ENCODE data around the gene GIMAP5. TPM values are rescaled to one million over a fixed set of nuclear protein-coding genes. Genes with fewer than 3 reads are reported as not detected.
A peak's percentile ranks its signal among the peaks of the same experiment; 100 is the strongest.

The GIMAP5 gene
- total RNA-seq, result 31.9 TPM
- long read RNA-seq, full-length matches to known transcripts, result 75 of 112 reads
- long read RNA-seq, partial matches to known transcripts, result 0 of 112 reads
- long read RNA-seq, other reads (novel, unspliced or antisense), result 37 of 112 reads

- intact Hi-C loops (cut with DNase I), result no loop called here
- H3K27ac ChIP-seq, result peak within 1 kb of the TSS; percentile 86
- DNase-seq (no peak), ATAC-seq (peak; percentile 61 to 75)
- H3K9me3 ChIP-seq, result no peaks in the 10 kb centered on the region
- H3K36me3 ChIP-seq, result peaks cover 20% of the 10 kb centered on the region
- TF ChIP-seq CTCF (IDR thresholded peaks at IDR 0.05), result no peak
- no peaks in the 10 kb centered on the region for H3K27me3 ChIP-seq (ENCODE audit: low read depth)
- H3K4me3 ChIP-seq, result peak within 1 kb of the TSS; percentile 68
- H3K4me1 ChIP-seq, result peaks cover 24% of the 10 kb centered on the region
Measured at GRCh38 chr7:150737265-150738055, at the start of gene GIMAP5. Gene GIMAP5, plus strand, starts transcription at chr7:150737418. Its CDS starts 3,467 bp downstream, at chr7:150740885.

GRCh38 chr7:150688630-150689029 lies 48.6 kb upstream of the GIMAP5 start:
- intact Hi-C loops (cut with DNase I), result no loop called here
- no peak for TF ChIP-seq CTCF (IDR thresholded peaks at IDR 0.05)
- H3K4me3 ChIP-seq, result peak overlapping the region; percentile 40
- peaks cover 26% of the 10 kb centered on the region for H3K36me3 ChIP-seq
- ATAC-seq (peak in 1 of 2 donors; percentile 29), DNase-seq (no peak)
- no peaks in the 10 kb centered on the region for H3K9me3 ChIP-seq
- peaks cover 35% of the 10 kb centered on the region for H3K4me1 ChIP-seq
- H3K27me3 ChIP-seq (ENCODE audit: low read depth), result no peaks in the 10 kb centered on the region
- no peak overlapping the region for H3K27ac ChIP-seq

GRCh38 chr7:150695654-150696053 lies 41.6 kb upstream of the GIMAP5 start:
- H3K9me3 ChIP-seq, result peaks cover 24% of the 10 kb centered on the region
- intact Hi-C loops (cut with DNase I), result no loop called here
- H3K36me3 ChIP-seq, result peaks cover 12% of the 10 kb centered on the region
- no peak for TF ChIP-seq CTCF (IDR thresholded peaks at IDR 0.05)
- H3K27me3 ChIP-seq (ENCODE audit: low read depth), result no peaks in the 10 kb centered on the region
- DNase-seq (no peak), ATAC-seq (no peak)
- H3K27ac ChIP-seq, result no peak overlapping the region
- no peaks in the 10 kb centered on the region for H3K4me1 ChIP-seq
- no peak overlapping the region for H3K4me3 ChIP-seq

- ATAC-seq, result no peak
Measured at GRCh38 chr7:150703209-150703608, 34.0 kb upstream of the GIMAP5 start.

GRCh38 chr7:150715293-150715692 lies 21.9 kb upstream of the GIMAP5 start:
- H3K27me3 ChIP-seq (ENCODE audit: low read depth), result no peaks in the 10 kb centered on the region
- DNase-seq, result no peak
- H3K4me3 ChIP-seq, result peak overlapping the region; percentile 67
- TF ChIP-seq CTCF (IDR thresholded peaks at IDR 0.05), result no peak
- intact Hi-C loops (cut with DNase I), result no loop called here
- ATAC-seq, result peak in 1 of 2 donors; percentile 27
- H3K4me1 ChIP-seq, result peaks cover 22% of the 10 kb centered on the region
- peak overlapping the region; percentile 85 for H3K27ac ChIP-seq
- H3K36me3 ChIP-seq, result peaks cover 10% of the 10 kb centered on the region
- peaks cover 10% of the 10 kb centered on the region for H3K9me3 ChIP-seq

More at GRCh38 chr7:150703209-150703608, 34.0 kb upstream of the GIMAP5 start:
- no peaks in the 10 kb centered on the region for H3K4me1 ChIP-seq
- intact Hi-C loops (cut with DNase I), result no loop called here
- DNase-seq, result no peak
- H3K27ac ChIP-seq, result no peak overlapping the region
- no peak for TF ChIP-seq CTCF (IDR thresholded peaks at IDR 0.05)
- peaks cover 59% of the 10 kb centered on the region for H3K9me3 ChIP-seq
- no peaks in the 10 kb centered on the region for H3K36me3 ChIP-seq
- H3K4me3 ChIP-seq, result no peak overlapping the region
- no peaks in the 10 kb centered on the region for H3K27me3 ChIP-seq (ENCODE audit: low read depth)
